ENCODE results near the gene OGFR.
A peak's percentile ranks its signal among the peaks of the same experiment; 100 is the strongest.

Gene OGFR

DNA sequence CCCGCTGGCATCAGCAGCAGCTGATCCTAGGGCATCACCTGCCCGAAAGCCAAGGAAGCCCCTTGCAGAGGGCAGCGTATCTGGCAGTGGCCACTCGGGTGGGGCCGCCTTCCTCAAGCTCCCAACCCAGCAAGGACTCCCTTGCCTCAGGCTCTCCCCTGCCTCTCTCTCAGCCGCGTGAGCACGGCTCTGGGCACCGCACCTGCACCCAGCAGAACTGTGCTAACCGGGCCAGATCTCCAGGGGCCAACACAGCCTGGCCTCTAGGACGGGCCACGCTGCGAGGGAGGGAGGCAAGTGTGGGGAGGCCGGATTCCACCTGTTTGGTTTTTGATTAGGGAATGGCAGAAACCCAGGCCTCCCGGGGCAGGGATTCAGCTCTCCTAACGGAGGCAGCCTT, 20.1 kb upstream of the OGFR start:
- no peak for DNase-seq (ENCODE audit: low read depth)

DNA sequence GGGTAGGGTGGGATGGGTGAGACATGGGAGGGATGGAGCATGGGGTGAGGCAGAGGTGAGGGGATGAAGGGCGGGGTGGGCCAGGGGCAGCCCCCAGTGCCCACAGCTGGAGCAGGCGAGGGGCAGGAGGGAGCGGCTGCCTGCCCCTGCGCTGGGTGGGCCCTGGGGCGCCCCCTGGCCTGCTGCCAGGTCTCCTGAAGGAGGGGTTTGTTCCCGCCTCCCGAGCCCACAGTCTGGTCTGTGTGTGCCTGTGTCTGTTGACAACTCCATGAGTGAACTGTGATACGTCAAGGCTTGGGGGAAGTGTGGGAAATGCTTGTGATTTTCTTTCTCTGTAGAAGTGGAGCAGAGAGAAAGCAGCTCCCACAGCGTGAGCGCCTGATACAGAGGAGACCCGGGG, 19.2 kb upstream of the OGFR start:
- no peak for DNase-seq (ENCODE audit: low read depth)

DNA sequence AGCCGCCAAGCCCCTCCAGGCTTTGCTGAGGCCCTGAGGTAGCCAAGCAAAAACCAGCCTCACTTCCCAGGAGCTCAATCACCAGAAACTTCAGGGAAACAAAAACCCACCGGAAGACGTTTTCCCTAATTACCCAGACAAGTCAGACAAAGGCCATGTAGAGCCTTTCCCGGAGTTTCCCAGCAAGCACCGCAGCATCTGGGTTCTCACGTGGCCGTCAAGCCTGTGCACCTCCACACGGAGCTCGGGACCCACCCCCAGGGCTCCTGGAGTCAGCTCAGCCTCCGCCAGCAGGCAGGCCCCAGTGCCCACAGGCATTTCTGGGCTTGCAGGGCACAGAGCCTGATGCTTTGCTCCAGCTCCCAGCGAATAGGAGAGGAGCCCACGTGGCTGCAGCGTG, 18.5 kb upstream of the OGFR start:
- DNase-seq (ENCODE audit: low read depth), result no peak

DNA sequence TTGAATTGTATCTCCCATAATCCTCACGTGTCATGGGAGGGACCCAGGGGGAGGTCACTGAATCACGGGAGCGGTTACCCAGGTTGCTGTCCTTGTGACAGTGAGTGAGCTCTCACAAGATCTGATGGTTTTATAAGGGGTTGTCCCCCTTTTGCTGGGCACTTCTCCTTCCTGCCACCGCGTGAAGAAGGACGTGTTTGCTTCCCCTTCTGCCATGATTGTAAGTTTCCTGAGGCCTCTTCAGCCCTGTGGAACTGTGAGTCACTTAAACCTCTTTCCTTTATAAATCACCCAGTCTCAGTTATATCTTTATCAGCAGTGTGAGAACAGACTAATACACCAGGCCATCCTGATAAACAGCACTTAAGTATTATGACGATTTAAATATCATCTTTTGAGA, 17.3 kb upstream of the OGFR start:
- no peak for DNase-seq (ENCODE audit: low read depth)

DNA sequence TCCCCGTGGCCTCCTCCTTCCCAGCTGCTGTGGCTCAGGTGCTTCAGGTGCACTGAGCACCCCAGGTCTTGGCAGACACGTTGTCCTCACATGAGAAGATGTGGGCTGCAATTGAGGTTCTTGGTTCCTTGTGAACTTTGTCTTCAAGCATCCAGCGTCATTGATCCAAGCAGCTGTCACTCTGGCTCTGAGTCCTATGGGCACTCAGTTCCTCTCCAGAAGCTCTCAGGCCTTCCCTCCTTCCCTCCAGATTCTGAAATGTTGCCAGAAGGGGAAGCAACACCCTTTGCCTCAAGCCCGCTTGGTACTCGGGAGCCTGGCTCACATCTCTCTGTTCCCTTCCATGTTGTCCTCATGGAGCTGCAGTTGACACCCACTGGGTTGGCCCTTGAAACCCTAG, 16.8 kb upstream of the OGFR start:
- no peak for DNase-seq (ENCODE audit: low read depth)

DNA sequence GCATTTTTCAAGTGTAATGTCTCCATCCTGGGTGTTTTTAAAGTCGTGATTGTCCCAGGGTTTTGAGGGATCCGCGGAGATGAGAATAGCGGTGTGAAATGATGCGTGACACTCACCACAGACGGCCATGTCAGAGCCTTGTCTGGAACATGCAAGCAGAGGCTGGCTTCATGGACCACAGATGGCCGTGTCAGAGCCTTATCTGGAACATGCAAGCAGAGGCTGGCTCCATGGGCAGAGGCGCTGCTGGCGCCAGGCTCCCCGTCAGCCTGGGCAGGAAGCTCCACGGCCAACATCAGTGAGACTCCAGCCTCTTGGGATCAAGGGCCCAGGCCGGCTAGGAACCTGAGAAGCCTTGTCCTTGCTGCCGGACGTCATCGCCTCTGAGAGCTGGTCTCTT, 16.0 kb upstream of the OGFR start:
- no peak for DNase-seq (ENCODE audit: low read depth)

DNA sequence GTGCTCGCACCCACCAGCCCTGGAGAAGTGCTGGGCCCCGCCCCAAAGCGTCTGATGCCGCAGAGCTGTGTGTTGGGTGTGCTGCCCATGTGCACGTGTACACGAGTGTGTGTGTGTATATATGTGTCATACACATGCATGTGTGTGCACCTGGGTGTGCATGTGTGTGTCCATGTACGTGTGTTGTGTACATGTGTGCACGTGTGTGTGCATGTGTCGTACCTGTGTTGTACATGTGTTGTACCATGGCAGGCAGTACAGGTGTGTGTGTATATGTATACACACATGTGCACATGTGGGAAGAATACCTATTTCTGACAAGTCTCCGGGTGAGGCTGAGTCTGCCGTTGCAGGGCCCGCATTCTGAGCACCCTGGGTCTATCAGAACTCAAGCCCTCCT, 14.6 kb upstream of the OGFR start:
- DNase-seq (ENCODE audit: low read depth), result no peak

DNA sequence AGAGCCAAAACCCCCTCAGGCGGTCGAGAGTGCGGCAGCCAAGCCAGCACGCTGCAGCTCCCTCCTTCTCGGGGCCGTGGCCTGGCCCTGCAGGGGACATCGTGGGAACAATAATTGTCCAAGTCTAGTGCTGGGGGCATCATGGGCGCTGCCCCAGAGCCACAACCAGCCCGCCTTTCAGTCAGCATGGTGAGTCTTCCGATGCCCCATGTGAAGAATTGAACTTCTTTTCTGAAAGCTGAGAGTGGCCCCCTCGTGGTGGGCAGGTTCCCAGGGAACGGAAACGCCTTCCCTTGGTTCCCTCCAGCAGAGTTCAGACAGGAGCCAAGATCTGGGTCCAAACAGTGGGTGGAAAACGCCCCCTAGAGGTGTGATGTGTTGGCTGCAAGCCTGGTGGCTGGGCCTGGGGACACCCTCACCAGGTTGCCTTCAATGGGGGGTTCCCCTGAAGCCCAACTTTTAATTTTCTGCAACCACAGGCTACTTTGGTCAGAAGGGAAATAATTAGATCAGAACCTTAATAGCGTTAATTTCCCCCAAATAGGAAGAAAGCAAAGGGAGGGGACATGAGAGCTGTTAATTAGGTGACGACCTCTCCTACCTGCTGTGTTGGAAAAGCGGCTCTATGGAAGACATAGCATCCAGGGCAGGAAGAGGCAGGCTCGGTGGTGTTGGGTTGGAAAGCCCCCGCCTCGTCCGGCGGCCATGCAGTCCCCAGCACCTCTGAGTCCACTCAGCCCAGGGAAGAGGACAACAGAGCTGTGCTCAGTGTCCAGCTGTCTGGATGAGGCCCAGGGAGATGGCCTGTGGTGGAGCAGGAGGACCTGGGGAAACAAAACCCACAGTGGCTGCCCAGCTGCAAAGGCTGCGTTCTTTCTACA, 13.1 kb upstream of the OGFR start:
- DNase-seq (ENCODE audit: low read depth), result peak; percentile 51

DNA sequence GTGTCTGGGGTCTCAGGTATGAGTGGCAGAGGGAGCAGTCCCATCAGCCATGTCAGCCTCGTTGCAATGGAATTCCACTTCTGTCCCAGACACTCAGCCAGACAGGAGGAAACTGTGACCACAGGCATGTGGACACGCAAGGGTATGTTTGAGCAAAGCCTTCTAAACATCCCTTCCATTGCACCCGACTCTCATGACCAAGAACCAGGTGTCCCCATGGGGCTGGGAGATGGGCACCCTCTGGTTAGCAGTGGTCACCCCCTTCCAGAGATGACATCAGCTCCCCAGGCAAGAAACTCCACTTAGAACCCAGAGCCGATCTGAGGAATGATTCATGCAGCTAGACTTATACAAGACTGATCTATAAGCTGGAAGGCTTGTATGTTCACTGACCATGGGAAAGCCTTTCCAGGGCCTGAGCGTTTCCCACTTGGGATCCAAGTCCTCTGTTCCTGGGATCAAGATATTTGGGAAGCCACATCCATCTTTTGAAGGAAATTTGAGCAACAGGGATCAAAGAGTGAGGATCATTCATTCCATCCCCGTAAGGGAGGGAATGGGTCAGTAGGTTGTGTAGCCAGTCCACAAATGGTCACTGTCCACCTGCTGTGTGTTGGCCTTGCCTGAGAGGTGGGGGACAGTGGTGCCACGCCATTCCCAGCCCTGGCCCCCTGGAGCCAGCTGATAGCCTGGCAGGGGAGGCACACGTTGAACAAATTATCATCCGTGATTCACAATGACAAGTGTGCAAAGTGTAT, 12.3 kb upstream of the OGFR start:
- DNase-seq (ENCODE audit: low read depth), result no peak

DNA sequence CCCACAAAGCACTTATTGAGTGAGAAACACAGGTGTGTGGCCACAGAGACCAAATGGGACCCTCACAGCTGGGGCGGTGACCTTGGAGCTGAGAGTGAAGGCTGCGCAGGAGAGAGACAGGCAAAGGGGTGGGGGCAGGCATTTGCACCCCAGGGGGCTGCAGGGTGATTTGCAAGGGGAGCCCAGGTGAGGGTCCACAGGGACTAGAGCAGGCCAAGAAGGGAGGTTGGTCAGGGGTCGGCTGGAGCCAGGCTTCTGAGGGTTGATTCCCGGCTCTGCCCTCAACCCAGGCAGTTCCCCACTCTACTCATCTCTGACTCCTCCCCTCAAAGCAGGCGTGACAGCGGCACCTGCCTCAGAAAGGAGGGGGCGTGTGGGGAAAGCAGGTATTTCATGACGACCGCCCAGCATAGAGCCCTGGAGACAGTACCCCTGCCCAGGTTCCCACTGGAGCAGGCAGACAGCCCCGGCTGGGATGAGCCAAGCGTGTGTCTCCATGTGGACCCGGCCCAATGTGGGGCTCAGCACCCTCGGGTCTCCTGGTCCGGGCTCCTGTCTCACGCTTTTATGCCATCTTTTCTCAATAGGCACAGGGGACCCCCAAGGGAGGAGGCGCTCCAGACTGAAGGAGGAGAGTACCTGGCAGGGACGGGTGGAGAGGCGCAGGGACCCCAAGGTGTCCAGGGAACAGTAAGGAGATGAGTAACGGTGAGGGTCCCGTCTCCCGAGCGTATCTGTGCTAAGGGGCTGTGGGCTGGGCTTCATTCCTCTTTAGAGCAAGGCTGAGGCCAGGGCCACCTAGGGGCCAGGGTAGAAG, 11.5 kb upstream of the OGFR start:
- no peak for DNase-seq (ENCODE audit: low read depth)

DNA sequence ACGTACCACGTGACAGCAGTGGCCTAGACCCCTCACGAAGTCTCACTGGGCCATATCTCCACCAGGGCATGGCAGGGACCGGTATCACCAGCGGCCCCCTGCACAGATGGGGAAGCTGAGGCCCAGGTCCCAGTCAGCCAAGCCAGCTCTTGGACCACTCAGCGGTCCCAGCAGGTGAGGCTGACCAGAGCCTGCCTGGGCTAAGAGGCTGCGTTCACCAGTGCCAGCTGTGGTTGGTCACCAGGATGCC, 11.0 kb upstream of the OGFR start:
- DNase-seq (ENCODE audit: low read depth), result no peak

DNA sequence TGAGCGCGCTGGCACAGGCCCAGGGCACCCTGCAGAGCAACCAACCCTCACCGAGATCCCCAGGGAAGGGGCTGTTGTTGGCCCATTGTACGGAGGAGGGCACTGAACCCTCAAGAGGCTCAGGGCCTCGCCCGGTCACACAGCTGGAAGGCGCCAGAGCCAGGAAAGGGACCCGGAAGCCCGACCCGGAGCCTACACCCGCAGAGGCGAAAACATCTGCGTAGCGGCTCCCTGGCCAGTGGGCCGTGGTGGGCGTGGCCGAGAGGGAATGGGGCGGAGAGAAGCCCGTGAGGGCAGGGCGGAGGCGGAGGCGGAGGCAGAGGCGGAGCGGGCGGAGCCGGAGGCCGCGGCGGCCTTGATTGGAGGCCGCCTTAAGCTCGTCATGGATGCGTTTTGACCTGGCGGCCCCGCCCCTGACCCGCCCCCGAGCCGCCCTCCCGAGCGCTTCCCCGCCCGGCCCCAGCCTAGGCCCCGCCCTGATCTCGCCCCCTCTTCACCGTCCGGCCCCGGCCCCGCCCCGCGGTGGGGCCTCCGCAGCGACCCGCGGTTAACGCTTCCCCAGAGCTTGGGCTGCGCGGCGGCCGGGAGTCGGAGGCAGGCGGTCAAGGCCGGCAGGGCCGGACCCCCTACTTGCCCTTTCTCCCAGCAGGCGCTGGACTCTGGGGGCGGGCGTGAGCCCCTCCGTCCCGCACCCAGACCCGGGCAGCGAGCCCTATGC, 10.5 kb upstream of the OGFR start:
- peak; percentile 89 for DNase-seq (ENCODE audit: low read depth)

DNA sequence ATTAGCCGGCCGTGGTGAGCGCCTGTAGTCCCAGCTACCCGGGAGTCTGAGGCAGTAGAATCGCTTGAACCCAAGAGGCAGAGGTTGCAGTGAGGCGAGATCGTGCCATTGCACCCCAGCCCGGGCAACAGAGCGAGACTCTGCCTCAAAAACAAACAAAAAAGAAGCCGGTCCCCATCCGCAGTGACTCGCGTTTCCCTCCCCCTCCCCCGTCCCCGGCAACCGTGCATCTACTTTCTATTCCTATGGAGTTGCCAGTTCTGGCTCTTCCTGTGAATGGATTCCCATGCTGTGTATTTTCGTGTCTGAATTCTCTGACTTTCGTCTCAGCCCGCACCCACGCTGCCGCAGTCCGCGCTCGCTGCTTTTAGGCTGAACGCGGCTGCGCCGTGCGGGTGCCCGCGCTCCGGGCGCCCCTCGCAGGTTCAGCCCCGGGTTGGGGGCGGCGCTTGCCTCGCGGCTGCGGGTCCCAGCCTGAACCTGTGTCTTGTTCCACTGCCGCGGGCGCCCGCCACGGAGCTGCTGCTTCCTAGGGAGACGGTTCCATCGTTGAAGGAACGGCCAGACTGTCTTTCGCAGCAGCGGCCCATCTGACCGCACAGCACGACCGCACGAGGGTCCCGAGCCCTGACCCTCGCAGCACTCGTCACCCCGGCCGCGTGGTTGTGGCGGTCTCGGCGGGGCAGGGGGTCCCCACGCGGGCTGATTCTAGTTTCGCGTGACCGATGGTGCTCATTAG, 9.4 kb upstream of the OGFR start:
- DNase-seq (ENCODE audit: low read depth), result peak; percentile 51

DNA sequence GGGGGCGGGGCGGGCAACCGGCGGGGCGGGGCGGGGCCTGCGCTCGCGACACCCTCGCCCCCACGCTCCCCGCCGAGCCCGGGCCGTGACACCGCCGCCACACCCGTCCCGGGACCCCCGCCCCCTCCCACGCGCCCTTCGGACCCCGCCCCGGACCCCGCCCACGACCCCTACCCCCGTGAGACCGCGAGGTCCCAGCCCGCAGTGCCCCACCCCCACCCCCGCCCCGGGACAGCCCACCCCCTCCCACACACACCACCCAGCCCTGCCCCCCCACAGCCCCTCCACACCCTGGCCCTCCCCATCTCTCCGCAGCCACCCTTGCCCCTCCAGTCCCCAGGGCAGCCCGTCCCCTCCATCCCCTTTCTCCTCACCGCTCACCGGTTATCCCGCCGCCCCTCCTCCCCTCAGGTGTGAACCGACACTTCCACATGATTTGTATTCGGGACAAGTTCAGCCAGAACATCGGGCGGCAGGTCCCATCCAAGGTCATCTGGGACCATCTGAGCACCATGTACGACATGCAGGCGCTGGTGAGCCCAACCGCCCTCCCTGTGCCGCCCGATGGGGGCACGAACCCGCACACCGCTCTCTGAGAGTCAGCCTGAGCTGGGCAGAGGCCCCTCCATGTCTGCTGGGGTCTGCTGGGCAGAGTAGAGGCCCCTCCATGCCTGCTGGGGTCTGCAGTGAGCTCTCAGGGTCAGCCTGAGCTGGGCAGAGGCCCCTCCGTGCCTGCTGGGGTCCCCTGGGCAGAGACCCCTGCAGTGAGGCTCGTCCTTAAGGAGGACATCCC, 7.7 kb upstream of the OGFR start:
- no peak for DNase-seq (ENCODE audit: low read depth)

DNA sequence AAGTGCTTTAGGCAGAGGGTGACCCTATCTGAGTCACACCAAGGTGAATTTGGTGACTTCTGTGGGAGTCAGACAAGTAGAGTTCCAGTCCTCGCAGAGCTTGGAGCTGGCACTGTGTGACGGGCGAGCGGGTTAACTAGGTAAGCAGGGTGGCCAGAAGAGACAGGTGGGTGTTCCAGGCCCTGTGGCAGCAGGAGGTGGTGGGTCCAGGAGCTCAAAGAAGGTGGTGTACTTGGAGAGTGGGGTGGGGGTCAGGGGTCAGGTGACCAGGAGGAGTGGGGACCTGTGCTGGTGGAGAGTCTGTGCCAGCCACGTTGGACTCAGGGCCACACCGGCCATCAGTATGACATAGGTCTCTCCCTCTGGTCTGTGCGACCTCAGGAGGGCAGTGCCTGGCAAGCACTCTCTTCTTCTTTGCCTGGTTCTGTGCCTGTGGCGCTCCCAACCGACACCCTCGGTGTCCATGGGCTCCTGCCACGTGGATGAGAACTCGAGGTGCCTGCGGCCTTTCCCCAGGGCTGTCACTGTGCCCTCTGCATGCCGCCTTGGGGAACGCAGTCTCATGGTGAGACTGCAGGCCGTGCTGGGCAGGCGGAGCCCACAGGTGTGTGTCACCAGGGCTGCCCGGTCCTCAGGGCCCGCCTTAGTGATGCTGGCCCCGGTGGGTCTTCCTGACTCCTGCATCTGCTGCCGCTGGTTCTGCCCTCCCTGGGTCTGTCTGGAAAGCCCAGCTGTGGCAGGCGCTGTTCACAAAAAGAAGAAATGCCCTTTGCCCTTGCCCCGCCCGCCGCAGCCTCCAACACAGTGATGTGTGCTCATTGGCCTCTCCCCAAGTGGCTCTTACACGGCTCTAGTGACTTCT, 6.7 kb upstream of the OGFR start:
- no peak for DNase-seq (ENCODE audit: low read depth)

DNA sequence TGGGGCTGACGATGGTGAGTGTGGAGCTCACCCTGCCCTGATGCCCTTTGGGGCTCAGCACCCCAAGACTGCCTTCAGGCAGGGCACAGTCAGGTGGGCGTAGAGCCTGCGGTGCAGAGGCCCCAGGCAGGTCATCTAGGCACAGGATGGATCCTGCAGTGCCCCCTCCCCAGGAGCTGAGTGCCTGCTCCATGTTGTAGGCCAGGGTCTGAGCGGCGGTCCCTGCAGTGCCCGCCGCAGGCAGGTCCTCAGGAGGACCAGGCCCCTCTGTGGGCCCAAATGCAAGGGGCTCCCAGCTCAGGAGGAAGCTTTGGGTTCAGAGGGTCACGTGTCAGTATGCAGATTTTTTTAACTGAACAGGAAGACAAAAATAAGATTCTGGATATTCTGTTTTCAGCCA, 5.6 kb upstream of the OGFR start:
- DNase-seq (ENCODE audit: low read depth), result no peak

DNA sequence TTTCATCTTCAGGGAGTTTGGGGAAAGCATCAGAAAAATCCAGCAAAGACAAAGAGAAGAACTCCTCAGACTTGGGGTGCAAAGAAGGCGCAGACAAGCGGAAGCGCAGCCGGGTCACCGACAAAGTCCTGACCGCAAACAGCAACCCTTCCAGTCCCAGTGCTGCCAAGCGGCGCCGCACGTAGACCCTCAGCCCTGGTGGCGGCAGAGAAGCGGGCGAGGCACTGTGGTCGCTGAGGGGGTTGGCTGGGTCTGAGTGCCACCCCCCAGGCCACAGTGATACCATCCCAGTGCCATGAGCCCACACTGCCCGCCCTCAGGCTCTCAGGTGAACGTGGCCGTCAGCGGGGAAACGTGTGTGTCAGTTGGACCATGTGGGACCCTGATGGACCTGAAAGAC, 5.2 kb upstream of the OGFR start:
- no peak for DNase-seq (ENCODE audit: low read depth)

DNA sequence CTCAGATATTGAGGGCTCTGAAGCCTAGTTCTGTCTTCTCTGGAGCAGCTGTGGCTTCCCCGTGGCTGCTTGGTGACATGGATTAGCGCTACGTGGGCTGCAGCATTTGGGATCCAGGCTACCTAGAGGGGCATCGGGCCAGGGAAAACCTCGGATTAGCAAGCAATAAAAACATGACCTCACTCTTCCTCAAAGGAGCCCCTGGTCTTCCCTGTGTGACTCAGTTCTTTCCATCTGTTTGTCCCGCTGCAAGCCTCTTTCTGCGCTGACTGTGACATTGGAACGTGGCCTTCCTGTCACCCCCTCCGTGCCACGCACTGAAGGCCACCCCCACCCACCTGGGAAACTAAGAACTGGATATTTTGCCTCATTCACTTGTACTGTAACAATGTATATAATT, 4.8 kb upstream of the OGFR start:
- DNase-seq (ENCODE audit: low read depth), result no peak

DNA sequence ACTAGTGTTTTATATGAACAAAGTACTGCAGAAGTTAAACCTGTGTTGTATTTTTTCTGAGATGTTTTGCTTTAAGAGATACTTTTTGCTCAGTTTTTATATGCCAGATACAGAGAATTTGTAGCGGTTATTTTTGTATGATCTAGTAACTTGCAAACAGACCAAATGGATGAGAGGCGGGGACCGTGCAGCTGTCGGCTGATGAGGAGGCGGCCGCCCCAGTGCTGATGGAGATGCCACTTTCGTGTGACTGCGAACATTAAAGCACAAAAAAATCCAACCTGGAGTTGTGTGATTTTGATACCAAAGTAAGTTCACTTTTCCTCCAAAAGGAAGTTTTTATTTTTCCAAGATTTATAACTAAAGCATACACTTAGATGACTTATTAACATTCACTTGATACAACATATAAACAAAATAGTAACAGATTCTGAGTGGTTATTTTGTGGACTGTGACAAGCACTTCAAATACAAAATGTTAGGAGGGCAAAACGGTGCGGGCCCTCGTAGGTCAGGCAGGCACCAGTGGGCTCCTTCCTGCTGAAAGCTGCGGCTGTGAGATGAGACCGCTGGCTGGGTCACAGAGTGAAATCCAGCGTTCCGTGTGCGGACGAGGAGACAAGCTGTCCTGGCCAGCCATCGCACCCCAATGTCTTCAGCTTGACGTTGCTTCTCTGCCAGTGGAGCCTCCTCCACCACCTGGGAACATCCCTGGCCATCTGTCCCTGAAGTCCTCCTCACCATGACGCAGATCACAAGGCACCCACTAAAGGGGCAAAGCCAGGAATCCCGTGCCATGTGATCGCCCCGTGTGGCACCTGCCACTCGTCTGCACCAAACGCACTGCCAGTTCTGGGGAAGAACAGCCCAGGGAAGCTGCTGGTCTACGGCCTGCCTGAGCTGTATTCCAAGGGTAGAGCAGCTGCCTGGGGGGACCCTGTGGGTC, 4.0 kb upstream of the OGFR start:
- no peak for DNase-seq (ENCODE audit: low read depth)
